GM12873 (cell line): ENCODE data around the gene CACNB1.

ENCODE experiments used
- TF ChIP-seq, protein P1 (sequence below): IDR thresholded peaks from 2 replicates; pipeline ENCODE4 v1.5.1; 2012; ENCODE audit warnings: low read depth, mild to moderate bottlenecking, moderate library complexity, low read length, control low read depth; ENCODE audit not compliant: insufficient read depth; ENCODE audit errors: missing control alignments

CACNB1 gene

DNA sequence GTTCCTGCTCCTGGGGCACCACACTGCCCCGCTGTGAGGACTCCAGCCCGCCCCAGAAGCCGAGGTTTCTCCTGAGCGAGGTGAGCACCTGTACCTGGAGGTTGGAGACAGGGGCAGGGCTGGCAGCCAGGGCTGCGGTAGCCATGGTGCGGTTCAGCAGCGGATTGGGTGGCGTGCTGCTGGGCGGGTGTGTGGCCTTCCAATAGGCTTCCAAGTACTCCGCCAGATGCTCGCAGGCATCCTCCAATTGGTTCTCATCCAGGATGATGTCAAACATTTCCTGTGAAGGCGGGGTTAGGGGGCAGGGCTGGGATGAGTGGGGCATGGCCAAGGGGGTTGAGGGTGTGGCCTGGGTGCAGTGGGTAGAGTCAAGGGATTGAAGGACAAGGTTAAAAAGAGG lies 20.2 kb downstream of the CACNB1 start:
- TF ChIP-seq, protein P1, sequence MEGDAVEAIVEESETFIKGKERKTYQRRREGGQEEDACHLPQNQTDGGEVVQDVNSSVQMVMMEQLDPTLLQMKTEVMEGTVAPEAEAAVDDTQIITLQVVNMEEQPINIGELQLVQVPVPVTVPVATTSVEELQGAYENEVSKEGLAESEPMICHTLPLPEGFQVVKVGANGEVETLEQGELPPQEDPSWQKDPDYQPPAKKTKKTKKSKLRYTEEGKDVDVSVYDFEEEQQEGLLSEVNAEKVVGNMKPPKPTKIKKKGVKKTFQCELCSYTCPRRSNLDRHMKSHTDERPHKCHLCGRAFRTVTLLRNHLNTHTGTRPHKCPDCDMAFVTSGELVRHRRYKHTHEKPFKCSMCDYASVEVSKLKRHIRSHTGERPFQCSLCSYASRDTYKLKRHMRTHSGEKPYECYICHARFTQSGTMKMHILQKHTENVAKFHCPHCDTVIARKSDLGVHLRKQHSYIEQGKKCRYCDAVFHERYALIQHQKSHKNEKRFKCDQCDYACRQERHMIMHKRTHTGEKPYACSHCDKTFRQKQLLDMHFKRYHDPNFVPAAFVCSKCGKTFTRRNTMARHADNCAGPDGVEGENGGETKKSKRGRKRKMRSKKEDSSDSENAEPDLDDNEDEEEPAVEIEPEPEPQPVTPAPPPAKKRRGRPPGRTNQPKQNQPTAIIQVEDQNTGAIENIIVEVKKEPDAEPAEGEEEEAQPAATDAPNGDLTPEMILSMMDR, result no peak

DNA sequence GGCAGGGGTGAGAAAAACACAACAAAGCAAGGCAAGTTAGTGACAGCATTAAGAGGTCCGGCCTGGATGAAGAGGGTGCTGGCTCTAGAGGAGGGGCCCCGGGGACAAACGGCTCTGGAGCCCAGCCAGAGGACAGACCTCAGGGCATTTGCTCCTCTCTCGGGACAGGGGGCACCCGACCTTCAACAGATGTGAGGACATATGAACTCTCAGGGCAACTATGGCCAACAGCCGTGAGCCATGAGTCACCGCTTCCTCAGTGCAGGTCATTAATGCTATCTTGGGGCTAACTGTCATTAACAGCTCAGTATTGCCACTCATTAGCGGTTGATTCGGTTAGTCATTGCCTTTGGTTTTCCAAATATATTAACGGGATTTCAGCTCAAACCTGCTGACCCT lies 21.8 kb downstream of the CACNB1 start:
- TF ChIP-seq, protein P1, result no peak

DNA sequence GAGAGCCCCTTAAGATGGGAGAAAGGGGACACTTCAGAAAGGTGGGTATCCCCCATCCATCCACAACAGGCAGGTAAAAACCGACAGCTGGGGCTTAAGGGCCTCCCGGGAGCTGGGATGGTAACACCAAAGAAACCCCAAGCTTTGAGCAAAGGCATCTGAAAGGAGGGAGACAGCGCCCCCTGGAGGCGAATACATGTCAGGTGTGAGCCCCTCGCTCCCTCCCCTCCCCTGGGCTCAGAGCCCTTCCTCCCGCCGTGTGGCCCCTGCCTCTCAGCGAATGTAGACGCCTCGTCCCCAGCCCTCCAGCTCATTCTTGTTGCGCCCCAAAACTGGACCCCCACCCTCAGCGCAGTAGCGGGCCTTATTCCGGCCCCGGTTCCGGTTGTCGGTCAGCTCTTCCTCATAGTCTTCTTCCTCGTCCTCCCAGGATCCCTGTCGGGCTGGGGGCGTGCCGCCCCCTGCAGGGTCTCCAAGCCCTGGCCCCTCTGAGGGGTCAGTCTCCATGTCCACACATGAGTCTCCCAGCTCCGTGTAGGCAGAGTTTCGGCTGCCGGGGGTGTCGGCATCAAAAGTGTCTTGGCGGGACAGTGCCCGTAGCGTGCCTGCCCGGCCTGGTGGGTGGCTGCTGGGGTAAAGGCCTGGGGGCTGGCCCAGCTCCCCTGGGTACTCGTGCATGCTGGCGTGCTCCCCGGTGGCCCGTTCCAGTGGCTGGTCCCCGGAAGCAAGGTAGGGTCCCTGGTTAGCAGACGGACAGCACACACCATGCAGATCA lies 22.4 kb downstream of the CACNB1 start:
- TF ChIP-seq, protein P1, result peak; percentile 94

DNA sequence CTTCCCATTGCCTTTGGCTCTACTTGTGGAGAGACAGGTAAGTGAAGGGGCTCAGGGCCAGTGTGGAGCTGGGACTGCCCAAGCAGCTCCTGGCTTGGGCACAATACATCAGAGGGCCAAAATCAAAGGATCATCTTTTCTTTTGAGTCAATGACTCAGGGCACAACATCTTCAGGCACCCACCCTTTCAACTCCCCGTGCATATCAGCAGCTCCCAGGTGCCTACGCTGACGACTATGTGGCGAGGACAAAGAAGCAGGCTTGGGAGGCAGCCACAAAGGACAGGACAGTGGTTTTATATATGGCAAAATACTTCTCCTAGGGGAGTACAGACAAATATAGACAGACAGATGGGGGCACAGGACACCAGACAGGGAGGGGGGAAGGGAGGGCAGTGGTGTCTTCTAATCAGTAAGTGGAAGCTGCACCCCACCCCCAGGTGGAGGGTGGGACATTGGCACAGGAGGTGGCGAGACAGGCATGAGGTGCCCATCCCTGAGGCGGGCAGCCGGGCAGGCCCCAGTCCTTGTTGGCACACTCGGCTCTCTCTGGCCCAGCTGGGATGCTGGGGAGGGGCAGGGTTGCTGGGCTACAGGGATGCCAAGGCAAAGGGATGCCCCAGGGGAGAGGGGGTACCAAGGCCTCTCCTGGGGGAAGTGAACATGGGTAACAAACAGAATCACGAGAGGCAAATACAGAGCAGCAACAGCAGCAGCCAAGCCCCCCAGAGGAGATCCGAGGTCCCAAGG lies 23.8 kb downstream of the CACNB1 start:
- TF ChIP-seq, protein P1, result no peak

DNA sequence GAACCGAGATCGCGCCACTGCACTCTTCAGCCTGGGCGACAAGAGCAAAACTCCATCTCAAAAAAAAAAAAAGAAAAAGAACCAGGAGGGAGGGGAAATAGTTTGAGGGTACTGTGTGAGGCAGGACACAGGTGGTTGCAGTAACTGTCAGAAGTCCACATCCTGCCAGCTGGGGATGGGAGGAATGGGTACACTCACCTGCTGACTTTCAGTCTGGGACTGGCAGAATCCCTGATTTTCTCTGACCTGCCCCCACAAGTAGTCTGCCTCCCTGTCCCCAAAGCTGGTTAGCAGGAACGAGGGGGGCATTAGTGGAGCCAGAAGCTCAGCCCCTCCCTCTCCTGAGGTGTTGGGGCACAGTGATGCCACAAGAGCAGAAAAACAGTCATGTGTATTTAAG lies 24.4 kb downstream of the CACNB1 start:
- TF ChIP-seq, protein P1, result no peak

DNA sequence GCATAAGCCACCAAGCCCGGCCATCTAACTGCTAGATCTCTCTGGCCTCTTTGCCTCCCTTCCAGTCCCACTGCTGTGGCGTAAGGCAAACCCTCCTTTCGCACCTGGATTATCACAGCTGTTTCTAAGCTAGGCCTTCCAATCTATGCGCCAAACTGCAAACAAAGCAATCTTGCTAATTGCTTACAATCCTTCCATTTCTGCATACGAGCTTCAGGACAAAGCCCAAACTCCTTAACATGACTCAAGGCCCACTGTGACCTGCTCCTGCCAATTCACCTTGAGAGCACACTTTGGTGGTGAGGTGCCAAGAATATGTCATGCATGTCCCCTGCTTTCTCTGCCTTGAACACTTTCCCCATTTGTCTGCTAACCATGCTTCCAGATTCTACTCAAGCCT lies 25.5 kb downstream of the CACNB1 start:
- TF ChIP-seq, protein P1, result no peak

DNA sequence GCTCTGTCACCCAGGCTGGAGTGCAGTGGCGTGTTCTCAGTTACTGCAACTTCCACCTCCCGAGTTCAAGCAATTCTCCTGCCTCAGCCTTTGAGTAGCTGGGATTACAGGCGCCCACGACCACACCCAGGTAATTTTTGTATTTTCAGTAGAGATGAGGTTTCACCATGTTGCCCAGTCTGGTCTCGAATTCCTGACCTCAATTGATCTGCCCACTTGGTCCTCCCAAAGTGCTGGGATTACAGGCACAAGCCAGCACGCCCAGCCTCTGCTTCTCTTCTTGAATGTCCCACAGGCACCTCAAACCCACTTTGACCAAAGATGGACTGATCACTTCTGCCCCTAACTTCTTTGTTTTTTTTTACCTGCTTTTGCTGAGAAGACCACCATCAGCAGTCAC lies 26.9 kb downstream of the CACNB1 start:
- TF ChIP-seq, protein P1, result no peak
